ENCODE results near the gene HDAC4.

Gene HDAC4

GRCh38 chr2:239396881-239397681, 3.7 kb downstream of the HDAC4 start:
- Mint-ChIP-seq H3K9me3 (no peaks in the 10 kb centered on the region), H3K27me3 (no peaks in the 10 kb centered on the region), H3K4me1 (peaks cover 40% of the 10 kb centered on the region), H3K36me3 (ENCODE audit: low read depth) (no peaks in the 10 kb centered on the region), H3K4me3 (no peak overlapping the region), H3K27ac (no peak overlapping the region)
- ATAC-seq (no peak), DNase-seq (peak; percentile 16)

GRCh38 chr2:239395524-239395923, 5.3 kb downstream of the HDAC4 start:
- no peaks in the 10 kb centered on the region for H3K9me3 Mint-ChIP-seq
- peaks cover 37% of the 10 kb centered on the region for H3K4me1 Mint-ChIP-seq
- no peak for DNase-seq
- H3K27me3 Mint-ChIP-seq, result no peaks in the 10 kb centered on the region
- no peak overlapping the region for H3K27ac Mint-ChIP-seq
- no peaks in the 10 kb centered on the region for H3K36me3 Mint-ChIP-seq (ENCODE audit: low read depth)
- no peak for ATAC-seq
- H3K4me3 Mint-ChIP-seq, result no peak overlapping the region

- Mint-ChIP-seq H3K27me3 (no peaks in the 10 kb centered on the region), H3K27ac (no peak overlapping the region), H3K4me3 (no peak overlapping the region), H3K9me3 (no peaks in the 10 kb centered on the region), H3K4me1 (peaks cover 37% of the 10 kb centered on the region), H3K36me3 (ENCODE audit: low read depth) (peaks cover 2% of the 10 kb centered on the region)
- no peak for ATAC-seq
- no peak for DNase-seq
Measured at GRCh38 chr2:239394978-239395377, 5.8 kb downstream of the HDAC4 start.

GRCh38 chr2:239394346-239394945, 6.4 kb downstream of the HDAC4 start:
- H3K27ac Mint-ChIP-seq, result no peak overlapping the region

GRCh38 chr2:239393941-239394340, 6.9 kb downstream of the HDAC4 start:
- DNase-seq (no peak), ATAC-seq (no peak)
- peaks cover 30% of the 10 kb centered on the region for H3K4me1 Mint-ChIP-seq
- H3K36me3 Mint-ChIP-seq (ENCODE audit: low read depth), result peaks cover 7% of the 10 kb centered on the region
- no peak overlapping the region for H3K27ac Mint-ChIP-seq
- H3K27me3 Mint-ChIP-seq, result no peaks in the 10 kb centered on the region
- no peak overlapping the region for H3K4me3 Mint-ChIP-seq
- H3K9me3 Mint-ChIP-seq, result no peaks in the 10 kb centered on the region

More at GRCh38 chr2:239394346-239394945, 6.4 kb downstream of the HDAC4 start:
- Mint-ChIP-seq H3K4me3 (no peak overlapping the region), H3K9me3 (no peaks in the 10 kb centered on the region), H3K36me3 (ENCODE audit: low read depth) (peaks cover 2% of the 10 kb centered on the region), H3K27me3 (no peaks in the 10 kb centered on the region), H3K4me1 (peaks cover 33% of the 10 kb centered on the region)
- DNase-seq (no peak), ATAC-seq (no peak)

- peaks cover 8% of the 10 kb centered on the region for H3K36me3 Mint-ChIP-seq (ENCODE audit: low read depth)
- no peaks in the 10 kb centered on the region for H3K9me3 Mint-ChIP-seq
- no peaks in the 10 kb centered on the region for H3K27me3 Mint-ChIP-seq
- no peak for DNase-seq
- no peak for ATAC-seq
- H3K4me1 Mint-ChIP-seq, result peaks cover 26% of the 10 kb centered on the region
- no peak overlapping the region for H3K27ac Mint-ChIP-seq
- no peak overlapping the region for H3K4me3 Mint-ChIP-seq
Measured at GRCh38 chr2:239393388-239393940, 7.4 kb downstream of the HDAC4 start.

GRCh38 chr2:239392688-239393387, 8.0 kb downstream of the HDAC4 start:
- H3K27ac Mint-ChIP-seq, result no peak overlapping the region

GRCh38 chr2:239392072-239392357, 8.8 kb downstream of the HDAC4 start:
- H3K27ac Mint-ChIP-seq, result no peak overlapping the region
- H3K9me3 Mint-ChIP-seq, result no peaks in the 10 kb centered on the region
- ATAC-seq (no peak), DNase-seq (no peak)
- H3K4me3 Mint-ChIP-seq, result no peak overlapping the region
- H3K4me1 Mint-ChIP-seq, result peaks cover 15% of the 10 kb centered on the region
- no peaks in the 10 kb centered on the region for H3K27me3 Mint-ChIP-seq
- H3K36me3 Mint-ChIP-seq (ENCODE audit: low read depth), result peaks cover 8% of the 10 kb centered on the region

More at GRCh38 chr2:239392688-239393387, 8.0 kb downstream of the HDAC4 start:
- H3K9me3 Mint-ChIP-seq, result no peaks in the 10 kb centered on the region
- DNase-seq (no peak), ATAC-seq (no peak)
- H3K27me3 Mint-ChIP-seq, result no peaks in the 10 kb centered on the region
- peaks cover 22% of the 10 kb centered on the region for H3K4me1 Mint-ChIP-seq
- peaks cover 8% of the 10 kb centered on the region for H3K36me3 Mint-ChIP-seq (ENCODE audit: low read depth)
- H3K4me3 Mint-ChIP-seq, result no peak overlapping the region

- Mint-ChIP-seq H3K9me3 (no peaks in the 10 kb centered on the region), H3K4me1 (peaks cover 11% of the 10 kb centered on the region), H3K27ac (no peak overlapping the region), H3K36me3 (ENCODE audit: low read depth) (peaks cover 8% of the 10 kb centered on the region), H3K4me3 (no peak overlapping the region), H3K27me3 (no peaks in the 10 kb centered on the region)
- ATAC-seq, result no peak
- no peak for DNase-seq
Measured at GRCh38 chr2:239391286-239392071, 9.3 kb downstream of the HDAC4 start.

GRCh38 chr2:239390546-239391285, 10.1 kb downstream of the HDAC4 start:
- DNase-seq, result no peak
- no peak overlapping the region for H3K27ac Mint-ChIP-seq
- no peak for ATAC-seq
- peaks cover 8% of the 10 kb centered on the region for H3K36me3 Mint-ChIP-seq (ENCODE audit: low read depth)
- H3K4me1 Mint-ChIP-seq, result peaks cover 10% of the 10 kb centered on the region
- H3K27me3 Mint-ChIP-seq, result no peaks in the 10 kb centered on the region
- no peak overlapping the region for H3K4me3 Mint-ChIP-seq
- H3K9me3 Mint-ChIP-seq, result no peaks in the 10 kb centered on the region

GRCh38 chr2:239389414-239390329, 11.1 kb downstream of the HDAC4 start:
- no peak overlapping the region for H3K4me3 Mint-ChIP-seq
- peaks cover 8% of the 10 kb centered on the region for H3K36me3 Mint-ChIP-seq (ENCODE audit: low read depth)
- no peak for DNase-seq
- no peak for ATAC-seq
- H3K9me3 Mint-ChIP-seq, result no peaks in the 10 kb centered on the region
- peaks cover 10% of the 10 kb centered on the region for H3K4me1 Mint-ChIP-seq
- H3K27me3 Mint-ChIP-seq, result no peaks in the 10 kb centered on the region
- H3K27ac Mint-ChIP-seq, result no peak overlapping the region

- DNase-seq, result no peak
- peaks cover 8% of the 10 kb centered on the region for H3K36me3 Mint-ChIP-seq (ENCODE audit: low read depth)
- no peak for ATAC-seq
- no peak overlapping the region for H3K27ac Mint-ChIP-seq
- no peaks in the 10 kb centered on the region for H3K9me3 Mint-ChIP-seq
- H3K4me1 Mint-ChIP-seq, result peaks cover 9% of the 10 kb centered on the region
- H3K27me3 Mint-ChIP-seq, result no peaks in the 10 kb centered on the region
- no peak overlapping the region for H3K4me3 Mint-ChIP-seq
Measured at GRCh38 chr2:239388236-239389151, 12.3 kb downstream of the HDAC4 start.

Measured in activated naive CD8-positive, alpha-beta T cell treated with anti-CD3 and anti-CD28 coated beads, Interleukin-2, amount 50 U/mL, for 24 hours (primary cell).